GM18526 (cell line): Measurements from ENCODE around the gene KRTAP10-9.
"Not testable (repeated sequence)": the region's sequence is repeated elsewhere in the genome, so short reads cannot be mapped to it uniquely, and the experiment has no call there.

Source experiments
- POLR2A ChIP-seq: IDR thresholded peaks from 3 replicates; pipeline ENCODE4 v1.6.1; 2011; ENCODE audit not compliant: insufficient read length; ENCODE audit errors: extremely low read depth

Gene KRTAP10-9

DNA sequence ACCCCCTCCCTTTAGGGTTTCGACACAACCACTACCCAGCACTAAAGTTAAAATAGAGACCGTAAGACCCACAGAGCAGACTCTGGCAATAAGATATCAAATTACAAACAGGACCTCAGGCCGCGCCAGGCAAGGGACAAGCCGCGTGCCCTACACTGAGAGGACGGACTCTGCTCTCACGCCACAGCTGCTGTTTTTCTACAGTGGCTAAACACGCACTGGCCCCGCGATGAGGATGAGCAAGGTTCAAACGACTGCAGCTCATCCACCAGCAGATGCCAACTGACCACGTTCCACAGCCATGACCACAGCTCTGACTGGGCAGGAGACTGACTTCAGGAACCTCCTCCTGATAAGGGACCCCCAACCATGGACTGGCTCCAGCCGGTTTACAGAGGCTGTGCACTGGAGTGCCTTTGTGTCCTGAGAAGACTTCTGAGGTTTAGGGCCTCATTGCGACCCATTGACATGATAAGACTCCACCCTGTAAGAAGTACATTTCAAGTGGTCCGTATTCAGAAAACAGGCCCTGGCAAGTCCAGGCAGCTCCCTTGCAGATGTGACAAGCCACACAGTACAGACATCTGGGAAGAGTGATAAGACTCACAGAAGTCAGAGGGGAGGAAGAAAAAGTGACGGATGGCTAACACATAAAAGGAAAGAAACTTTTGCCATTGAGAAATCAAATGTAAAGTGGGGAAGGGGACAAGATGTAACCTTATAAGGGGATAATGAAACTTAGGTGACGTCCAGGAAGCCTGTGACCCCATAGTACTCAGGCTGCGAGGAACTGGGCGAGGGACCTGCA, 33.1 kb upstream of the KRTAP10-9 start:
- no peak for TF ChIP-seq POLR2A

DNA sequence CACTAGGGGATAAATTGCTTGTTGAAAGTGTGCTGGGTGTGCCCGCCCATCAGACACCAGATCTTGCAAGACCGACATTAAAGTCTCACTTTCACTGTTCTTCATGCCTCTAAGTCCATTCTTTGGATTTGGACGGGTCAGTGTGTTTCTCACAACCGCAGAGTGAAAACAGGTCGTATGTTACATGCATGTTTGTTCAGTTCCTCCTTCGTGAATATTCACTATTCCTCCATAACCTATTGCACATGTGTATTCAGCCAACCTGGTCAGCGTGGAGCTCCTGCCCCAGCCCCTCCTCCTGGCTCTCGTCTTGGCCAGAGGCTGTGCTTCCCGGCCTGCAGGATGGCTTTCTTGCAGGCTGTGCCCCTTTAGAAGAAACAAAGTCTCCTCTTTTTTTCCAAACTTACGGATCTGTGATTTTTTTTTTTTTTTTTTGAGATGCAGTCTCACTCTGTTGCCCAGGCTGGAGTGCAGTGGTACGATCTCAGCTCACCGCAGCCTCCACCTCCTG, 32.4 kb upstream of the KRTAP10-9 start:
- no peak for TF ChIP-seq POLR2A

DNA sequence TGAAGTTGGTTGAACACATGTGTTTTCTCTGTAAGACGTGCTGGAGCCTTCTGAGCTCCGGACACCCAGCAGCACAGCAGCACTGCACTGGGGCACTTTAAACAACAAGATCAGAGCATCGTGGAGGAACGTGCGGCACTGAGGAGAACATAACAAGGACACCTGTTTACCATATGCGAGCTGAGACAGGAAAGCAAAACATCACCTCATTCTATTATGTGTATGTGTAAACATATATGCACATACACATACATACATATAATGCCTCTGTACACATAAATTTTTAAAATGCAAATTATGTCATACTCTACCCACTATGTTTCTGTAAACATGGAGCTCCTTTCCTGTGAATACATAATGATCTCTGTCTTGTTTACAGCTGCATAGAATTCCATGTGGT, 31.4 kb upstream of the KRTAP10-9 start:
- no peak for TF ChIP-seq POLR2A

DNA sequence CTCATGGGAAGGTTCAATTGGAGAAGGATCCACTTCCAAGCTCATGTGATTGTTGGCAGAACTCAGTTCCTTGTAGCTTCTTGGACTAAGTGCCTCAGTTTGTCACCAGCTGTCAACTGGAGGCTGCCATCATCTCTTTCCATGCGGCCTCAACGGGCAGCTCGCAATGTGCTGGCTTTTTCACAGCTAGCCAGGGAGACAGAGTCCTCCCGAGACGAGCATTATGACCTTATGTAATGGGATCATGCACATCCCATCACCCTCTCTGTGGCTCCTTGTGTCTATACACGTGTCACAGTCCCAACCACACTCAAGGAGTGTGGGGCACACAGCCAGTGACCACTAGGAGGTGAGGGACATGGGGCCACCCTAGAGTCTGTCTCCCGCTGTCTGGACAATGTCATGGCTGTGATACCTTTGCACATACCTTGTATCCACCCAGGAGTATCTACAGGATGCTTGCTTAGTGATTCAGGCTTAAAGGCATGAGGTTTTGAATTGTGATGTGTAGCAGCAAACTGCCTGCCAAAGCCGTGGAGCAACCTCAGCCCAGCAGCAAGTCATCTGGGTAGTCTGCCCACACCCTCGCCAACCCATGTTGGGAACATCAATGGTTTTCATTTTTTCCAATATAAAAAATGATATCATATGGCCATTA, 30.7 kb upstream of the KRTAP10-9 start:
- no peak for TF ChIP-seq POLR2A

DNA sequence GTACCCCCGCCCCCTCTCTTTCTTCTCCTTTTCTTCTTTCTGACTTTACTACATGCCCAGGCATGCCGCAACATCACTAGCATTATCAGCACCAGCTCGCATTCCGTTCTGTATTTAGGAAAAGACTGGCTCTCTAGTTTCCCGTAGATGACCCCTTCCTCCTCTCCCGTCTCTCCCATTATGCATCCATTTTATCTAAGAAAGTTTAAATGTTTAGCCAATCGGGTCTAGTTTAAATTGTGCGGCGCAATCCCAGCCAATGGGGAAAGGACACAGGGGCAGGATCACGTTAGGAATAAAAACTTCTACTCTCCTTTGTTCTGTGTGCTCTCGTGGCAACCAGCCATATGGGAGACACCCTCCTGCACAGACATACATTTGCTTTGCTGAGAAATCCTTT, 28.8 kb upstream of the KRTAP10-9 start:
- TF ChIP-seq POLR2A = no peak

DNA sequence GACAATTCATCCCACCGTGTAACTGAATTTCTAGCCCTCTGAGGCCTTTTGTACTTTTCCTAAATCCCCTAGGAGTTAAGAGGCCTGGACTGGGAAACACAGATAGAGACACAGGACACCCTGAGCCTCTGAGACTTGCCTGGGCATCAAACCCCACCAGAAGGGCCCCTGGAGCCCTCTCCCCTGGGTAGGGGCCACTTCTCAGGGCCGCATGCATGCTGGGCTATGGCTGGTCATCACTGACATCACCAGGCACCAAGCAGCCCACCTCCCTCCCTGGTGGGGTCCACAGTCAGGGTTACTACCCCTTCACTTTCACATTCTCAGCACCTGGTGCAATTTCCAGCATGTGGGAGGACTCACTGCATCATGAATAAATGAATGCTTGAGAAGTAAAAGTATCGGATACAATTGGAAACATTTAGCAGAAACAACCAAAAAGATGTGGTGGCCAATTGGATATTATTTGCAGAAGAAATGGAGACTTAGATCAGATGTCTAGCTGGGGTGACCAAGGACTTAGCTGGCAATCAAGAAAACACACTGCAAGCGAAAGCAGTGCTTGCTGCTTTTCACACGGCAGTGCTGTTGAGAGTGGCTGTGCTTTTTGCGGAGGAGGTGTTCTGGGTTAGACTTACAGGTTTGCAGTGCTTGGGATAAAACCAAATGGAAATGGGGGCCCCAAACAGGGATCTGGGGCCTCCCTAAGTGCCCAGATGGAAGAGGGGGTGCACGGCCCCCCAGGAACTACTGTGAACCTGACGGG, 27.4 kb upstream of the KRTAP10-9 start:
- no peak for TF ChIP-seq POLR2A

DNA sequence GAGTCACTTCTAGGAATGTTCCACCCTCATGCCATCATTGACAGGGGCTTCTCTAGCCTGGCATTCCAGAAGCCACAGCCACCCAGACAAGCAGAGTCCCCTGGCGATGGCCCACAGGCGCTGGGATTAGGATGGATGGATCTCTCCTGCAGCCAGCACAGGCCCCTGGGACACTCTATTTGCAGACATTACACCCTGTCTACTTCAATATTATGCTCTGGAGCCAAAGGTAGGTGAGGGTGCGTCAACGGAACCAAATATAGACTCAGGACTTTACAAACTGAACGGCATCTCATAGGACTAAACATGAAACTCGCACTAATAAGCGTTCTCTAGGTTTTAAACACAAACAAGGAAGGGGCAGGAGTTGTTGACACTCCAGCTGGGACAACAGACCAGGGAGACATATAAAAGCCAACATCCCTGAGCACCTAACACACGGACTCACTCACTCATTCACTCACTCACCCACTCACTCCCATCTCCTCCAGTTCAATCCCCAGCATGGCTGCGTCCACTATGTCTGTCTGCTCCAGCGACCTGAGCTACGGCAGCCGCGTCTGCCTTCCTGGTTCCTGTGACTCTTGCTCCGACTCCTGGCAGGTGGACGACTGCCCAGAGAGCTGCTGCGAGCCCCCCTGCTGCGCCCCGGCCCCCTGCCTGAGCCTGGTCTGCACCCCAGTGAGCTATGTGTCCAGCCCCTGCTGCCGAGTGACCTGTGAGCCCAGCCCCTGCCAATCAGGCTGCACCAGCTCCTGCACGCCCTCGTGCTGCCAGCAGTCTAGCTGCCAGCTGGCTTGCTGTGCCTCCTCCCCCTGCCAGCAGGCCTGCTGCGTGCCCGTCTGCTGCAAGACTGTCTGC, 26.5 kb upstream of the KRTAP10-9 start, which contains the start of gene KRTAP10-7:
KRTAP10-7 (plus strand) TSS at position 480 of the 861 bp plus-strand sequence; CDS start at position 505, 25 bp downstream.
- TF ChIP-seq POLR2A = not testable (repeated sequence)

DNA sequence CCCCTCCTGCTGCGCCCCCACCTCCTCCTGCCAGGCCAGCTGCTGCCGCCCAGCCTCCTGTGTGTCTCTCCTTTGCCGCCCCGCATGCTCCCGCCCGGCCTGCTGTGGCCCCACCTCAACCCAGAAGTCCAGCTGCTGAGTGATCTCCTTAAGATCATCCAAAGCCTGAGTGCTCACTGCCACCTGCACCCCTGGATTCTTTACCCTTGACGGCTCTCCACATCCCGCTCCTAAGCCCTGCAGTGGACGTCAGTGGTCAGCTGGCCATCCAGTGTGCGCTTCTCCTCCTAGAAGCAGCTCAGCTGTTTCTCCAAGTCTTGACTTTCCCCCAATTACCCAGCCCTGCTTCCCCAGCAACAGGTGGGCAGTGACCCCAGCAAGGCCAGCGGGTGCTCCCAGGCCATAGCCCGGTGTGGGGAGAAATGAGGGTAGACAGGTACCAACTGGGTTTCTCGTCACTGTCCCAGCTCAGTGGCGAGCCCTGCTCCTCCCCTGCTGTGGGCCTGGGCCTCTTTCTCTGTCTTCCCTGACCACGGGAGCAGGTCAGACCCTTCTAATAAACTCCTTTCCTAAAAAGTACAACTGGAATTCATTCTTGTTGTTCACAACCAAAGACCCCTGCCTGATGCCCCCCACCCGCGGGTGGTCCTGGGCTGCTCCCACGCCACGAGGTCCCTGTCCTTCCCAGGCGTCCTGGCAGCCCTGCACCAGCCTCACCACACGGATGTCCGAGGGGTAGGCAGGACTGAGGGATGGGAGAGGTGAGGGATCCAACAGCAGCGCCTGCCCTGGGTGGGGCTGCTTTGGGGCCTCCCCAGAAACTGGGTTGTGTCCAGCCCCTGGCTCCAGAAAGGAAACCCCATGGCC, 25.1 kb upstream of the KRTAP10-9 start:
- no peak for TF ChIP-seq POLR2A

DNA sequence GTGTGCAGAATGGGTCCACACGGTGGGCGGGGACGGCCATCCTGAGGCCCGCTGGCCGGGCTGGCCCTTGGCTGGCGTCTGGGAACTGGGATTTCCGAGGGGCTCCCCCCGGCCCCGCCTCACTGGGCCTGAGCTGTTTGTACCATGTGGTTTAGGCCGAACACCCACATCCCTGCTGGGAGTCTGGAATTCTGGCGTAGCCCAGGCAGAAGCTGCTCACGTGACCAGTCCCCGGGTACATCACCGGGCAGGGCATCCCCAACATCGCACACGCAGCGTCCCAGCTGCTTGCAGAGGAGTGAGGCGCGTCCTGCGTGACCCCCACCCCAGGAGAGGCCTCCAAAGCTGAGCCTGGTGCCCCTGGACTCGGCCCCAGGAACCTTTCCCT, 24.4 kb upstream of the KRTAP10-9 start:
- TF ChIP-seq POLR2A = no peak

DNA sequence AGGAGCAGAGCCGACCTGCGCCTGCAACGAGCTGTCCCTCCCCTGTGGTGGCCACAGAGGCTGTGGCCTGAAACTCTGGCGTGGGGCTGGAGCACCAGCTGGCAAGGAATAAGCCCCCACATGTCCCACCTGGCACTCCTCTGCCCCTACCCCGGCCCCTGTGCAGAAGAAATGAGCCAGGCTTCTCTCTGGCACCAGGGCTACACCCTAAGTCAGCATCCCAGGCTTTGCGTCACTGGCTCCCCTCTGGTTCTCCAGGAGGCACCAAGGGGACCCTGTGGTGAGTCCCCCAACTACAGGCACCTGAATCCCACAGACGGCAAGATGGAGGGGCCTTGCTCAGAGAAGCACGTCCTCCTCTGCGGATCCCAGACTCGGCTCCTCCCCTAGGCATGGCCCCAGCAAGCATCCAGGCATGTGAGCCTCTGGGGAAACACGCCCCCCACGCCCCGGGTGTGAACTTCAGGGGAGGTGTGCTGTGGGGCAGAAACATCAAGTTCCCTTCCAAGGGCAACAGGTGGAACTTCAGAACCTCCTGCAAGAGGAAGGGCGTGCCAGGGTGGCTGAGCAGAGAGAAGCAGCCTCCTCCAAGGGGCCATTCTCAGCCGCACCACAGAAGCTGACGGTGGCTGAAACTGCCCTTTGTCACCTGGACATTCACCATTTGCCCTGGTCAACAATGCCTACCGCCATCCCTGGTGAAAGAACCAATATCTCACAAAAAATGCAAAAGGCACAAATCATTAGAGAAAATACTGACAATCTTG, 23.6 kb upstream of the KRTAP10-9 start:
- TF ChIP-seq POLR2A = no peak

DNA sequence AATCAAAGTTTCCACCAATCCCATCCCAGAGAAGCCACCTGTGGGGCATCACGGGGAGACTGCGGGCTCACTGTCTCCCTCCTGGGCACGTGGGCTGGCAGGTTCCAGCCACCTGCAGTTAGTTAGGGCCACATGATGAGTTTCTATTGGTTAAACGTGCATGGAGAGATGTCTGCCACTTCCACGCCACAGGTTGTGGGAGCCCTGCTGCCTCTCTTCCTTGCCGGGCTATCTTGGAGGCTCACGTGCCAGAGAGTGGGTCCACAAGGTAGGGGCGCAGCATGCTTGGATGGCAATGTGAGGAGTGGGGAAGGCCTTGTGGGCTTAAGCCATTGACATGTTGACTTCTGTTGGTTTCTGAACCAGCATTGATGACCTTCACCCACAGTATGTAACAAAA, 23.0 kb upstream of the KRTAP10-9 start:
- no peak for TF ChIP-seq POLR2A

DNA sequence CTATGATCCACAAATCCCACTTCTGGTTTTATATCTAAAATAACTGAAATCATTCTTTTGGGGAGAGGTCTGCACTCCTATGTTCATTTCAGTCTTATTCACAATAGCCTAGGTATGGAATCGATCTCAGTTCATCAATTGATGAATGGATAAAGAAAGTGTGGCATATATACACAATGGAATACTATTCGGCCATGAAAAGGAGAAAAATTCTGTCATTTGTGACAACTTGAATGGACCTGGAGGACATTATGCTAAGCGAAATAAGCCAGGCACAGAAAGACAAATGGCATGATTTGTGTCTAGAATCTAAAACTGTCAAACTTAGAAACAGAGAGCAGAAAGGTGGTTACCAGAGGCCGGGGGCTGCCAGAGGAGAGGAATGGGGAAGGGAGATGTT, 20.4 kb upstream of the KRTAP10-9 start:
- TF ChIP-seq POLR2A = no peak

DNA sequence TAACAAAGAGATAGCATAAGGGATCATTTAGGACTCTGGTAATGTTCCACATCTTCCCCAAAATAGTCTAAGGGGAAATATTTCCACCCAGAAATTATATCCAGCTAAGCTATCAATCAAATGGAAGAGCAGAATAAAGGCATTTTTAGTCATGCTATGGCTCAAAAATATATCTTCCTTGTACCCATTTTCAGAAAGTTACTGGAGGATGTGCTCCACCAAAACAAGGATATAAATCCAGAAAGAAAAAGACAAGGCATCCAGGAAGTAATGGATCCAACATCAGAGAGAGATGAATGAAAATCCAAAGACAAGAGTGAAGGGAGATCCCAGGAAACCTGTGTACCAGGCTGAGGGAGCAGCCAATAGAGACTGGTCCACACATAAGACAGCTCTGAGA, 17.7 kb upstream of the KRTAP10-9 start:
- no peak for TF ChIP-seq POLR2A
